Right ventricle myocardium inferior (tissue), 1 donor: ENCODE measurements around the gene NTM. TPM values are rescaled to one million over a fixed set of nuclear protein-coding genes. Genes with fewer than 3 reads are reported as not detected.
A peak's percentile ranks its signal among the peaks of the same experiment; 100 is the strongest.

Experiments used
- ATAC-seq: fragments of 200-7000 bp; cut with Tn5 transposase; one replicate; pipeline ENCODE4 v1.9.1; 2020; ENCODE audit warnings: mild to moderate bottlenecking, moderate library complexity
- DNase-seq: peaks from one replicate; pipeline ENCODE4 v3.0.0; 2021; ENCODE audit errors: missing footprints
- intact Hi-C: fragments of 100-400 bp; cut with DNase I; formaldehyde crosslinking; loops from one replicate; pipeline ENCODE4 v1.11.0; 2022
- total RNA-seq: library from RNA; stranded (reverse); fragmentation: NEBNext Ultra II Directional; extraction: Animal tissue kit (Norgen Biotek cat#: 25700); gene quantifications from one replicate; pipeline ENCODE4 v1.2.1, GENCODE V29; 2021
- donor health status: DM: no; HTN: yes; CAD: no; lungs with severe emphysema.

NTM gene
- total RNA-seq, 1 donor from 2014 or later: 2.9 TPM

DNA sequence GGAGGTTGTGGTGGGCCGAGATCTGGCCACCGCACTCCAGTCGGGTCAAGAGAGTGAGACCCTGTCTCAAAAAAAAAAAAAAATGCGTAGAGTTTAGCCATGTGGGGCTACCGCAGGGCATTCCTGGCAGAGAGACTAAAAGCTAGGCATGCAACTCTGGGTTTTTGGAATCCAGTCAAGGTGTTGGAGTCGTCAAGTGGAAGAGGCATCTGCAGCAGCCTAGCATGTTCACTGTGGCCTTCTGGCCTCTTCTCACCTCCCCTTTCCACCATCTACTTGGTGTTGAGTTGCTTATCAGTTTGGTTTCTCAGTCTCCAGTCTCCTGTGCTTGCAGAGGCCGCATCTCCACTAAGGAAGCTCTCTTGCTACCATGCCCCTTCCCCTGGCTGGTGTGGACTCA, 572.5 kb downstream of the NTM start:
- intact Hi-C loops: no loop called here
- no peak for DNase-seq
- ATAC-seq: no peak

DNA sequence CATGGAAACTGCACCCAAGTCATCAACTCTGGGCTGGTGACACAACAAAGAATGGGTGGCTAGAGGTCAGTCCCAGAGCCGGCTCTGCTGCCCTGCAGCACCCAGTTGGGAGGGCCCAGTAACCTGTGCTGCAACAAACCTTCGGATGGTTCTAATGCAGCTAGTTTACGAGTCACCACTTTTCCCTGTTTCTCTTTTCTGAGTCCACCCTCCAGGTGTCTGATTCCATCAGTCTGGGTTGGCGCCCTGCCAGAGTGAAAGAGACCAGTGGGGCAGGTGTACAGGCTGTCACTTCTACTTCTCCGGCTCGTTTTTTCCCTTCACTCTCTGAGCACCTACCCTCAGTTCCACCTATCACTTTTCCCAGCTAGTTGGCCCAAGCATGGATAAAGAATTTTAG, 572.9 kb downstream of the NTM start:
- DNase-seq: no peak
- ATAC-seq: no peak
- intact Hi-C loops: no loop called here

DNA sequence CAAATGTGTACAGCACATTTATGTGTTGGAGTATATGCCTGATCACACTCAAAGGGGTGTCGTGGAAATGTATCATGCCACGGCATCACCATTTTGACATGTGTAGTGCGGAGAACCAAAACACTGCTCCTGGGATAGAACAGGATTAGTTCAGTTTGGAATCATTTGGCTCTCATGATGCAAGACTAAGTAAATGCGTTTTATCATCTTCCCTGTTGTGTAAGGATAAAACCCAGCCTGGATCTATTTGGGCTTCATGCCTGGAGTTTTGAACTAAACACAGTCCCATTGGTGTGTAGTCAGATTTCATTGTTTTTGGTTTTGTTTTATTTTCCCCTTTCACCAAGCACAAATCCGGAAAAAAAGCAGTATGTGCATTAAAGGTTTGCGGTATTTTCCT, 574.3 kb downstream of the NTM start:
- intact Hi-C loops: no loop called here
- ATAC-seq: peak; percentile 56
- DNase-seq: no peak

- no peak for ATAC-seq
- intact Hi-C loops: no loop called here
- no peak for DNase-seq
These were observed 575.3 kb downstream of the NTM start for GRCh38 chr11:131945706-131946105.

- no peak for ATAC-seq
- intact Hi-C loops: no loop called here
These were observed 577.1 kb downstream of the NTM start for GRCh38 chr11:131947511-131947910.

DNA sequence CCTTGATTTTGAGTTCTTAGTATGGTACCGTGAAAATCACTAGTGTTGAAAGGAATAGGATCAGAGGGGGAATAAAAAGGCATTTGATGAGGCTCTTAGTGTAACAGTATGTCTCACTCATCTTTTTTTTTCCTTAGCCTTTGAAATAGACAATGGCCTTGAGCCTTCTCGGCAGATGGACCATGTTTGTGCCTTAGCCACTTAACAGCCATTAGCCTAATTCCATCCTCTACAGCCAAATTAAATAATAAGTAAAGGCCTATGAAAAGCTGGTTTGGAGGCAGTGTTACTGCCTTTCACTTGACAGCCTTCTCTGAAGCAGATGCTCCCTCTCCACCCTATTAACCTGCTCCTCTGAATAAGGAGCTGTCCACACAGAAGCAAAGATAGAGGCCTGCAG, 580.7 kb downstream of the NTM start:
- no peak for ATAC-seq
- intact Hi-C loops: no loop called here
- DNase-seq: no peak

More at GRCh38 chr11:131947511-131947910, 577.1 kb downstream of the NTM start:
- DNase-seq: no peak

GRCh38 chr11:131954146-131954545, 583.7 kb downstream of the NTM start:
- intact Hi-C loops: no loop called here
- ATAC-seq: no peak
- no peak for DNase-seq

GRCh38 chr11:131955904-131956303, 585.5 kb downstream of the NTM start:
- intact Hi-C loops: no loop called here
- DNase-seq (no peak), ATAC-seq (no peak)

DNA sequence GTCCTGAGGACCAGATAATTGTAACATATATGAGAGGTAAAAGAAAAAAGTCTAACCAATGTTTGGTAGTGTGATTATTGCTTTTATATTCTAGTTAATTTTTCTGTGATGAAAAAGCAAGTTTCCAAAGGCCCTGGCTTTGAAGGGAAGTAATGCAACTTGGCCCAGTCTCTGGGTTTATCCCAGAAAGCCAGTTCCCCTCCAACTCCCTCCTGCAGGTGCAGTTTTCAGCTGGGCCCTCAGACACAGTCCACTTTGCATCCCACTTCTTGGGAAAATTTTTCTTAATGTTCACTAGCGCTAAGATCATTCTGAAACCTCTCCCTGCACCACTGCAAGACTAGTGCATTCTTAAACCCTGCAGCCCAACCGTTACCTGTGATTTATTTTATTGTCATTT, 586.8 kb downstream of the NTM start:
- intact Hi-C loops: no loop called here
- ATAC-seq: no peak
- DNase-seq: no peak

- intact Hi-C loops: no loop called here
- no peak for ATAC-seq
- no peak for DNase-seq
These were observed 587.5 kb downstream of the NTM start for GRCh38 chr11:131957875-131958274.

DNA sequence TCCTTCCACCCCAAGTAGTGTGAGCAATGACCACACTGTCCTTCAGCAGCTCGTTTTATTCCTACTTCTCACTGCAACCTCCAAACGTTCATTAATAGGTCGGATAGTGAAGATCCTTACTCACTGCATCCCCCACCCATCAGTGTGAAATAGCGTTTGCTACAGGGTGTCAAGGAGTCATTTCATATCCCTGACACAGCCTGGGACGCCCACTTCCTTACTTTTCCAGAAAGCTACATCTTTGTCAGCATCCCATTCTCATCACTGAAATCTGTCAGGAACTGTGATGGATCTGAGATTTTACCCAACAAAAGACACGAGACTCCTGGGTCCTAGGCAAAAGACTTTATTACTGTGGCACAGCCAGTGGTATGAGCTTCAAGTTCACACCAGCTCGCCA, 592.4 kb downstream of the NTM start:
- DNase-seq (no peak), ATAC-seq (no peak)
- intact Hi-C loops: no loop called here

DNA sequence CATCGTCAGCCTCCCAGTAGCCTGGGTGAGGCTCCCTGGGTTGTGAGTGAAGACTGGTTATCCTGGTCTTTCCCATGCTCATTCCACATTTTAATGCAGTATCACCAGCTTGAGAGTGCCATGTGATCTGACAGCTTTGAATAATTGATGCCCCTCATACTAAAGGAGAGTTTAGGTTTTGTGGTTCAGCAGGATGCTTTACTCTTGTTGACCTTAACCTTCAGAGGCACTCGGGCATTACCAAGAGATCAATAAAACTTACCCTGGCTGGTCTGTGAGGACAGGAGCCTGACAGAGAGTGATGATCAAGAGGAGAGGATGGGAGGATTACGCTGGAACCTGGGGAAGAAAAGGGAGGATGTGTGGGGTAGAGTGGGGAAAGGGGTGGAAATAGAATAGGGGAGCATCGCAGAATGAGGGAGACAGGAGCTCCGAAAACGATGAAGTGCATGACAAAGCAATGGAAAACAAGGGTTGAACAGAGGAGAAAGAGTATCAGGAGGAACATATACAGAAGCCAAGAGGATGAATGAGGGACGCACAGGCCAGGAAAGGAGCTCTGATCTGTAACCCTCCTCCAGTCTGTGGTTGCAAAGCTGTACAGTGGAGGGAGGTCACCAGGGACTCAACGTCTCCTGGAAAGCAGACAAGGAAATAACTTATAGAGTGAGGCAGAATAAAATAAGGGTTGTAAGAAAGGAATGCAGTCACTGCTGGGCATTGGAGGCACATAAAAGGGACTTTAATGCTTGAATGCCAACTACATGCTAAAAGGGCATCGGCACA, 594.5 kb downstream of the NTM start:
- DNase-seq (no peak), ATAC-seq (no peak)

DNA sequence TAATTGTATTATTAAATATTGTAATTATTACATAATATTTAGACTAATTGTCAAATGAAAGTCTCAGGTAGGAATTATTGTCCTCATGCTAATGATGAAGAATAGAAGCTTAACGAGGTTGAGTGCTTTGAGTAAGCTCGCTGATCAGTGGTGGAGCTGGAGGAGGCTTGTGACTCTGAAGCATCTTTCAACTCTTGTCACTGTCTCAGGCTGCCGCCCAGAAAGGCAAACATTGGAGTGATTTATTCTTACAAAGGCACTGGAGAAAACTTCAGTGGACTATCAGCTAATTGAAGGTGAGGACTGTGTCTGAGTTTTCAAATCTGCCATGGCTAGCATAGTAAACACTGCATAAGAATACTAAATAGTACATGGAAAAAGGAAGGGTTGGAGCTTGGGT, 595.1 kb downstream of the NTM start:
- intact Hi-C loops: no loop called here
- DNase-seq (no peak), ATAC-seq (no peak)

More for the DNA sequence above, 594.5 kb downstream of the NTM start:
- intact Hi-C loops: no loop called here

GRCh38 chr11:131966667-131967066, 596.3 kb downstream of the NTM start:
- ATAC-seq (no peak), DNase-seq (no peak)
- intact Hi-C loops: no loop called here

DNA sequence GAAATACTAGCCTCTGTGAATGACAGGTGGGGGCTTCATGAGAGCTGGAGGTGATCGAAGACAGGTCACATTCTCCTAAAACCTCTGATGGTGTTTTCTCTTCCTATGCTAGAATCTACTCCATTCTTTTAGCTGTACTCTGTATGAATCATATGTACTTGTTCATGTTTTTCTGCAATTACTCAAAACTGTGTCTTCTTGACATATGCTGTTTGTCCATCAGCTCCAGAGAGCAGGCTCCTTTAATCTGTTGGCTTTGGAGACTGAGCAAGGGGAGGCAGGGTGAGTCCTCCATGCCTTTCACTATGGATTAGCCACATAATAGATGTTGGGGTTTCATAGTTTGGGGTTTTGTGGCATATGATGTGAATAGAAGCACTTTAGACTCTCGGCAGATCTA, 598.8 kb downstream of the NTM start:
- ATAC-seq: no peak
- DNase-seq: no peak
- intact Hi-C loops: no loop called here

- ATAC-seq: no peak
These were observed 602.6 kb downstream of the NTM start for GRCh38 chr11:131973061-131973460.

GRCh38 chr11:131975619-131976018, 605.2 kb downstream of the NTM start:
- ATAC-seq (no peak), DNase-seq (no peak)
- intact Hi-C loops: no loop called here

More at GRCh38 chr11:131973061-131973460, 602.6 kb downstream of the NTM start:
- intact Hi-C loops: no loop called here
- DNase-seq: no peak

DNA sequence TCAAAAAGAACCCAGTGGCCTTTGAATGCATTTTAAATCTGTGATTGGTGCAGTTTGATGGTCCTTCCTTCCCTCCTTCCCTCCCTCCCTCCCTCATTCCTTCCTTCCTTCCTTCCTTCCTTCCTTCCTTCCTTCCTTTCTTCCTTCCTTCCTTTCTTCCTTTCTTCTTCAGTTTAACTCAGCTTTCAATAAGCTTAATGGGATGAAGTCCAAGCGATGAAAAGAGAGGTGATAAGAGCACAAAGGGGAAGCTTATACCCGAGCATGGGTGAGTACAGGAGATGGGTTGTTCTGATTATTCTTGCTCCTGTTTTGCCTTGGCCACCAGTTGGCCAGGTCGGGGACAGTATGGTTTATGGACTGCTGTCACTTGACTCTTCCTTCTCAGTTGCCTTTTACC, 605.6 kb downstream of the NTM start:
- intact Hi-C loops: no loop called here
- ATAC-seq (no peak), DNase-seq (no peak)

- intact Hi-C loops: no loop called here
- no peak for DNase-seq
- no peak for ATAC-seq
These were observed 606.8 kb downstream of the NTM start for GRCh38 chr11:131977231-131977630.

DNA sequence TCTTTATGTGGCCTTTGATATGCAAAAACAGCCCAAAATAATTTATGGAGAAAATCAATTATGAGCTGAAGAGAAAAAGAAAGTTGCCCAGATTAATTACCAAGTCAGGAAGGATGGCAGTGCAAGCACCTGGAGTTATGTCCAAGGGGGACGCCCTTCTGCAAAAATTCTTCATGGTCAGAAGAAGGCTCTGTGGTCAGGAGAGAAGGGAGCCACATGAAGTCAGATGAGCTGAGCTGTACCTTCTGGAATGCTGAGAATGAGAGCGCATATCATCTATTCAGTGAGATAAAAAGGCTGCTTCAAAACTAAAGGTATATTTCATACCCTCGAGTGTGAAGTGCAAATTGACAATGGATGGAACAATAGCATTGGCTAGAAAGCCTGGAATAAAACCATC, 607.4 kb downstream of the NTM start:
- intact Hi-C loops: no loop called here
- DNase-seq (no peak), ATAC-seq (no peak)

- intact Hi-C loops: no loop called here
- ATAC-seq: no peak
- no peak for DNase-seq
These were observed 607.9 kb downstream of the NTM start for GRCh38 chr11:131978351-131978750.
